HEK293T (cell line): ENCODE data around the gene IP6K2.

Experiments used
- FOXK2 ChIP-seq: fragments of 450-650 bp; IDR thresholded peaks from 2 replicates; pipeline ENCODE4 v1.6.1; 2016; ENCODE audit warnings: mild to moderate bottlenecking
- FOXM1 ChIP-seq: fragments of 450-650 bp; IDR thresholded peaks from 2 replicates; pipeline ENCODE4 v1.6.1; 2017; ENCODE audit warnings: mild to moderate bottlenecking, borderline replicate concordance
- SP1 ChIP-seq: fragments of 450-650 bp; IDR thresholded peaks from 2 replicates; pipeline ENCODE4 v1.6.1; 2017
- ZNF384 ChIP-seq: fragments of 450-650 bp; IDR thresholded peaks from 2 replicates; pipeline ENCODE4 v1.6.1; 2016

DNA sequence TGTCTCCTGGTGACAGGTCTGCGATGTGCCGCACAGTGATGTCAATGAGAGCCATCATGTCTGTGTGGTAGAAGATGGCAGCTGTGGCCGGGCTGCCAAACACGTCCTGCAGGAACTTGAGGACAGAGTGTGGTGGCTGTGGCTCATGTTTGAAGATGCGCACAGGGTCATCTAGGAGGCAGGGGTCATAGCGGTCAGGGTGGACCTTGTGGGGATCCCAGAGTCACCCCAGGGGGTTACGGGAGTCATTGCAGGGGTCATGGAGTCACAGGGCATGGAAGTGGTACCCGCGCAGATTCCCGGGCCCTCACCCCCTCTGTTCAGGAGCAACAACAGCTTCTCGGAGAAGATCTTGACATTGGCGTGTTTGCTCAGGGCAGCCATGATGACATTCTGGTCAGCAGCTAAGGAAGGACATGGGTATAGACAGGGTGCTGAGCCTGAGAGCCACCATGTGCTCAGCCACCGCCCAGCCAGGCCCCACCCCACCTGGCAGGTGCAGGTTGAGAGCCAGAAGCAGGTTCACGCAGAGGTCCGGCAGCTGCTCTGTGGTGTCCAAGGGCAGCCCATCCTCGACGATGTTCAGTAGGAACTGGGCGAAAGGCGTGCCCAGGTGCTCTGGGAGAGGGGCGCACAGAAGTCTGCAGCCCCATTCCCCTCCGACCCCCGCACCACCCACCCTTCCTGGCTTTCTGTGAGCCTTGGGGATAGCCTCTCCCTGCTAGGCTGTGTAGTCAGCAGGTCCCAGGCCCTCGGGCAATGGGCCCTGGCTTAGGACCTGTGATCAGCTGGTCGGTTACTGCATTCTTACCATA is 38.2 kb downstream of the IP6K2 start:
- TF ChIP-seq ZNF384: no peak
- no peak for TF ChIP-seq FOXM1
- no peak for TF ChIP-seq FOXK2
- no peak for TF ChIP-seq SP1
